Measurements from ENCODE around the gene ITGB6.

DNA sequence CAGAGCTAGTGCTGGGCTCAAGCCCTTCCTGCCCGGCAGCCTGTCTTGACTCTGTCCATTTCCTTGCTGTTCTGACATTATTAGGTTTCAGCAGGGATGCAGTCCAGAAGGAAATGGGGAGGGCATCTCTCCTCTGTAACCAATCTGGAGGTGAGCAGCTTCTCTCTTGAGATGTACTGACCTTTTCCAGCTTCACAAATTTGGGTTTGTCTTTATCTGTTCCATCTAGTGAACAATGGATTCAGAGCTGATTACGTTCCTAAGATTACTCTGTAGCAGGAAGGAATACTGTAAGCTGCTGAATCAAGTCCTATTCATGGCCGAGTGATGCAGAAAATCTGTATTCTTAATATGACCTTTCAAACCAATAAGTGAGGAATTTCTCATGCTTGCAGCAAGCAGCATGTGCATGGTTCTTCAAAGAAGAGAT is 148.7 kb downstream of the ITGB6 start:
- TF ChIP-seq, protein P1, sequence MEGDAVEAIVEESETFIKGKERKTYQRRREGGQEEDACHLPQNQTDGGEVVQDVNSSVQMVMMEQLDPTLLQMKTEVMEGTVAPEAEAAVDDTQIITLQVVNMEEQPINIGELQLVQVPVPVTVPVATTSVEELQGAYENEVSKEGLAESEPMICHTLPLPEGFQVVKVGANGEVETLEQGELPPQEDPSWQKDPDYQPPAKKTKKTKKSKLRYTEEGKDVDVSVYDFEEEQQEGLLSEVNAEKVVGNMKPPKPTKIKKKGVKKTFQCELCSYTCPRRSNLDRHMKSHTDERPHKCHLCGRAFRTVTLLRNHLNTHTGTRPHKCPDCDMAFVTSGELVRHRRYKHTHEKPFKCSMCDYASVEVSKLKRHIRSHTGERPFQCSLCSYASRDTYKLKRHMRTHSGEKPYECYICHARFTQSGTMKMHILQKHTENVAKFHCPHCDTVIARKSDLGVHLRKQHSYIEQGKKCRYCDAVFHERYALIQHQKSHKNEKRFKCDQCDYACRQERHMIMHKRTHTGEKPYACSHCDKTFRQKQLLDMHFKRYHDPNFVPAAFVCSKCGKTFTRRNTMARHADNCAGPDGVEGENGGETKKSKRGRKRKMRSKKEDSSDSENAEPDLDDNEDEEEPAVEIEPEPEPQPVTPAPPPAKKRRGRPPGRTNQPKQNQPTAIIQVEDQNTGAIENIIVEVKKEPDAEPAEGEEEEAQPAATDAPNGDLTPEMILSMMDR (IDR thresholded peaks at IDR 0.05), result no peak
- TF ChIP-seq POLR2A (IDR thresholded peaks at IDR 0.05), result no peak

All from testis (tissue), 2 donors.